ENCODE measurements around the gene KRT4. TPM values are rescaled to one million over a fixed set of nuclear protein-coding genes. Genes with fewer than 3 reads are reported as not detected.

KRT4 gene
- polyA plus RNA-seq, 2 of the 4 experiments (the other 2 are of a cell fraction) = 2.1 to 12.8 TPM

- ChIA-PET POLR2A (no interaction called here), CTCF (interaction anchor here (1.0 to 3.9 kb wide), 6 partner anchors 9 to 125 kb away, joined by 3 to 13 read pairs (median 4); no protein-coding TSS in a partner anchor)
- no peak overlapping the region for H3K27ac ChIP-seq
- ATAC-seq = no peak
- DNase-seq (ENCODE audit: low read depth in 1 of 2, low spot score in 1 of 2) = no peak
- H3K4me2 ChIP-seq = no peak overlapping the region
- no peaks in the 10 kb centered on the region for H3K9me3 ChIP-seq
- 97% methylated on average over 2 of the region's 2 CpGs for WGBS (ENCODE audit: missing lambda C conversion rate)
- TF ChIP-seq RCOR1 (IDR thresholded peaks at IDR 0.05; ENCODE audit: low read depth, low read length) (no peak), JUN (IDR thresholded peaks at IDR 0.05) (no peak), RNF2 (IDR thresholded peaks at IDR 0.05; ENCODE audit: borderline replicate concordance, low read depth) (no peak), GATA3 (IDR thresholded peaks at IDR 0.05; ENCODE audit: borderline replicate concordance) (no peak), ZC3H11A (IDR thresholded peaks at IDR 0.05) (no peak), CBX8 (IDR thresholded peaks at IDR 0.05) (no peak), BHLHE40 (IDR thresholded peaks at IDR 0.05; ENCODE audit: low read depth, low read length) (no peak)
- TF ChIP-seq, protein P1, sequence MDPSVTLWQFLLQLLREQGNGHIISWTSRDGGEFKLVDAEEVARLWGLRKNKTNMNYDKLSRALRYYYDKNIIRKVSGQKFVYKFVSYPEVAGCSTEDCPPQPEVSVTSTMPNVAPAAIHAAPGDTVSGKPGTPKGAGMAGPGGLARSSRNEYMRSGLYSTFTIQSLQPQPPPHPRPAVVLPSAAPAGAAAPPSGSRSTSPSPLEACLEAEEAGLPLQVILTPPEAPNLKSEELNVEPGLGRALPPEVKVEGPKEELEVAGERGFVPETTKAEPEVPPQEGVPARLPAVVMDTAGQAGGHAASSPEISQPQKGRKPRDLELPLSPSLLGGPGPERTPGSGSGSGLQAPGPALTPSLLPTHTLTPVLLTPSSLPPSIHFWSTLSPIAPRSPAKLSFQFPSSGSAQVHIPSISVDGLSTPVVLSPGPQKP (IDR thresholded peaks at IDR 0.05; ENCODE audit: low read depth, low read length) = no peak
- TF ChIP-seq, protein P2, sequence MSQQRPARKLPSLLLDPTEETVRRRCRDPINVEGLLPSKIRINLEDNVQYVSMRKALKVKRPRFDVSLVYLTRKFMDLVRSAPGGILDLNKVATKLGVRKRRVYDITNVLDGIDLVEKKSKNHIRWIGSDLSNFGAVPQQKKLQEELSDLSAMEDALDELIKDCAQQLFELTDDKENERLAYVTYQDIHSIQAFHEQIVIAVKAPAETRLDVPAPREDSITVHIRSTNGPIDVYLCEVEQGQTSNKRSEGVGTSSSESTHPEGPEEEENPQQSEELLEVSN (IDR thresholded peaks at IDR 0.05; ENCODE audit: borderline replicate concordance, low read depth) = no peak
- no peak for FAIRE-seq
- no peaks in the 10 kb centered on the region for H3K4me1 ChIP-seq
- no peak overlapping the region for H3K4me3 ChIP-seq
These were observed 35.1 kb downstream of the KRT4 start for GRCh38 chr12:52778833-52779232.

GRCh38 chr12:52777566-52777965 is 36.4 kb downstream of the KRT4 start:
- ChIA-PET POLR2A (no interaction called here), CTCF (interaction anchor here (1.0 to 2.2 kb wide), 4 partner anchors 15 to 102 kb away, joined by 3 to 7 read pairs (median 4); no protein-coding TSS in a partner anchor)
- TF ChIP-seq MYC (IDR thresholded peaks at IDR 0.05; ENCODE audit: borderline replicate concordance, low read length) = no peak
- TF ChIP-seq SMC3 (IDR thresholded peaks at IDR 0.05) = no peak
- no peak for TF ChIP-seq MAZ (IDR thresholded peaks at IDR 0.05; ENCODE audit: borderline replicate concordance, low read depth, low read length)
- TF ChIP-seq PHF8 (IDR thresholded peaks at IDR 0.05; ENCODE audit: borderline replicate concordance, low read depth) = no peak
- no peak for TF ChIP-seq KDM1A (IDR thresholded peaks at IDR 0.05; ENCODE audit: low read depth)
- TF ChIP-seq NR3C1 (IDR thresholded peaks at IDR 0.05) = no peak
- no peak for TF ChIP-seq POLR2A (IDR thresholded peaks at IDR 0.05; ENCODE audit: low read length)
- TF ChIP-seq ZFP36 (IDR thresholded peaks at IDR 0.05; ENCODE audit: borderline replicate concordance, partially characterized antibody) = no peak
- TF ChIP-seq ESRRA (IDR thresholded peaks at IDR 0.05; ENCODE audit: borderline replicate concordance, low read length) = no peak
- no peak for TF ChIP-seq ATOH8 (CRISPR knock-in tag; IDR thresholded peaks at IDR 0.05; ENCODE audit: low read depth)
- TF ChIP-seq HEYL (CRISPR knock-in tag; IDR thresholded peaks at IDR 0.05) = no peak
- TF ChIP-seq HDAC2 (IDR thresholded peaks at IDR 0.05) = no peak
- TF ChIP-seq KDM5A (IDR thresholded peaks at IDR 0.05) = no peak
- no peak for TF ChIP-seq GATA3 (IDR thresholded peaks at IDR 0.05; ENCODE audit: borderline replicate concordance)
- no peak for TF ChIP-seq CHD2 (IDR thresholded peaks at IDR 0.05; ENCODE audit: low read length, partially characterized antibody)
- TF ChIP-seq TFCP2L1 (CRISPR knock-in tag; IDR thresholded peaks at IDR 0.05) = no peak
- TF ChIP-seq, protein P3, sequence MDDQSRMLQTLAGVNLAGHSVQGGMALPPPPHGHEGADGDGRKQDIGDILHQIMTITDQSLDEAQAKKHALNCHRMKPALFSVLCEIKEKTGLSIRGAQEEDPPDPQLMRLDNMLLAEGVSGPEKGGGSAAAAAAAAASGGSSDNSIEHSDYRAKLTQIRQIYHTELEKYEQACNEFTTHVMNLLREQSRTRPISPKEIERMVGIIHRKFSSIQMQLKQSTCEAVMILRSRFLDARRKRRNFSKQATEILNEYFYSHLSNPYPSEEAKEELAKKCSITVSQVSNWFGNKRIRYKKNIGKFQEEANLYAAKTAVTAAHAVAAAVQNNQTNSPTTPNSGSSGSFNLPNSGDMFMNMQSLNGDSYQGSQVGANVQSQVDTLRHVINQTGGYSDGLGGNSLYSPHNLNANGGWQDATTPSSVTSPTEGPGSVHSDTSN (IDR thresholded peaks at IDR 0.05) = no peak
- no peak for FAIRE-seq
- Histone ChIP-seq H3K4me3 (no peak overlapping the region), H3K9me3 (no peaks in the 10 kb centered on the region), H3K4me1 (no peaks in the 10 kb centered on the region), H3K4me2 (no peak overlapping the region), H3K27ac (no peak overlapping the region)
- no peak for DNase-seq (ENCODE audit: low read depth in 1 of 2, low spot score in 1 of 2)
- ATAC-seq = no peak; a peak in 1 of 6 replicates
- WGBS (ENCODE audit: missing lambda C conversion rate) = 70% methylated on average over 3 of the region's 4 CpGs

Data from A549 (cell line).